ENCODE results near the gene RAB7B. TPM values are rescaled to one million over a fixed set of nuclear protein-coding genes. Genes with fewer than 3 reads are reported as not detected.

Gene RAB7B
- total RNA-seq, 1 donor from 2014 or later: 0.13 TPM

- Histone ChIP-seq H3K27me3 (ENCODE audit: control insufficient read depth, insufficient read depth, low read length) (no peaks in the 10 kb centered on the region), H3K4me3 (ENCODE audit: low read depth, low read length) (no peak overlapping the region), H3K36me3 (ENCODE audit: control insufficient read depth, insufficient read depth, low read length) (no peaks in the 10 kb centered on the region)
- no peak for TF ChIP-seq CTCF (IDR thresholded peaks at IDR 0.05; ENCODE audit: insufficient read depth, low read length, poor library complexity, severe bottlenecking)
- no peak for DNase-seq (ENCODE audit: low read depth)
These were observed 32.1 kb downstream of the RAB7B start for GRCh38 chr1:205971082-205971481.

- no peak for TF ChIP-seq CTCF (IDR thresholded peaks at IDR 0.05; ENCODE audit: insufficient read depth, low read length, poor library complexity, severe bottlenecking)
- H3K27me3 ChIP-seq (ENCODE audit: control insufficient read depth, insufficient read depth, low read length): no peaks in the 10 kb centered on the region
- H3K36me3 ChIP-seq (ENCODE audit: control insufficient read depth, insufficient read depth, low read length): no peaks in the 10 kb centered on the region
- no peak for DNase-seq (ENCODE audit: low read depth)
- H3K4me3 ChIP-seq (ENCODE audit: low read depth, low read length): no peak overlapping the region
These were observed 32.7 kb downstream of the RAB7B start for GRCh38 chr1:205970486-205970885.

- no peak for TF ChIP-seq CTCF (IDR thresholded peaks at IDR 0.05; ENCODE audit: insufficient read depth, low read length, poor library complexity, severe bottlenecking)
- H3K36me3 ChIP-seq (ENCODE audit: control insufficient read depth, insufficient read depth, low read length): no peaks in the 10 kb centered on the region
- no peaks in the 10 kb centered on the region for H3K27me3 ChIP-seq (ENCODE audit: control insufficient read depth, insufficient read depth, low read length)
- H3K4me3 ChIP-seq (ENCODE audit: low read depth, low read length): no peak overlapping the region
- DNase-seq (ENCODE audit: low read depth): no peak
These were observed 34.0 kb downstream of the RAB7B start for GRCh38 chr1:205969229-205969628.

GRCh38 chr1:205967554-205968335 lies 35.5 kb downstream of the RAB7B start:
- H3K27me3 ChIP-seq (ENCODE audit: control insufficient read depth, insufficient read depth, low read length): no peaks in the 10 kb centered on the region
- no peak for TF ChIP-seq CTCF (IDR thresholded peaks at IDR 0.05; ENCODE audit: insufficient read depth, low read length, poor library complexity, severe bottlenecking)
- no peak overlapping the region for H3K4me3 ChIP-seq (ENCODE audit: low read depth, low read length)
- DNase-seq (ENCODE audit: low read depth): no peak
- no peaks in the 10 kb centered on the region for H3K36me3 ChIP-seq (ENCODE audit: control insufficient read depth, insufficient read depth, low read length)

- Histone ChIP-seq H3K4me3 (ENCODE audit: low read depth, low read length) (no peak overlapping the region), H3K27me3 (ENCODE audit: control insufficient read depth, insufficient read depth, low read length) (no peaks in the 10 kb centered on the region), H3K36me3 (ENCODE audit: control insufficient read depth, insufficient read depth, low read length) (no peaks in the 10 kb centered on the region)
- no peak for TF ChIP-seq CTCF (IDR thresholded peaks at IDR 0.05; ENCODE audit: insufficient read depth, low read length, poor library complexity, severe bottlenecking)
- DNase-seq (ENCODE audit: low read depth): no peak
These were observed 37.9 kb downstream of the RAB7B start for GRCh38 chr1:205965036-205965884.
